ENCODE measurements around the gene HTT.

Gene HTT

GRCh38 chr4:3253808-3254207 lies 179.3 kb downstream of the HTT start:
- DNase-seq = no peak

- no peak for DNase-seq
Observed at GRCh38 chr4:3254302-3255131, 180.0 kb downstream of the HTT start.

GRCh38 chr4:3255611-3256186 lies 181.2 kb downstream of the HTT start:
- DNase-seq = no peak

GRCh38 chr4:3256230-3257102 lies 182.0 kb downstream of the HTT start:
- no peak for DNase-seq

- peak; percentile 23 to 39 for DNase-seq
Observed at GRCh38 chr4:3257103-3257555, 182.6 kb downstream of the HTT start.

GRCh38 chr4:3257556-3258482 lies 183.3 kb downstream of the HTT start:
- peak in 1 of 2 experiments; percentile 39 for DNase-seq

GRCh38 chr4:3261411-3262207 lies 187.1 kb downstream of the HTT start:
- DNase-seq = no peak

GRCh38 chr4:3262208-3263052 lies 187.9 kb downstream of the HTT start:
- no peak for DNase-seq

GRCh38 chr4:3263053-3263875 lies 188.8 kb downstream of the HTT start:
- no peak for DNase-seq

- DNase-seq = no peak
Observed at GRCh38 chr4:3263876-3264193, 189.4 kb downstream of the HTT start.

GRCh38 chr4:3266076-3266475 lies 191.6 kb downstream of the HTT start:
- DNase-seq = no peak

GRCh38 chr4:3267576-3268394 lies 193.3 kb downstream of the HTT start:
- no peak for DNase-seq

GRCh38 chr4:3268395-3269104 lies 194.1 kb downstream of the HTT start:
- DNase-seq = no peak

- no peak for DNase-seq
Observed at GRCh38 chr4:3269105-3269927, 194.8 kb downstream of the HTT start.

- DNase-seq = no peak
Observed at GRCh38 chr4:3269991-3270611, 195.6 kb downstream of the HTT start.

- DNase-seq = no peak
Observed at GRCh38 chr4:3271131-3271530, 196.7 kb downstream of the HTT start.

- DNase-seq = no peak
Observed at GRCh38 chr4:3276986-3277385, 202.5 kb downstream of the HTT start.

All from SHP77 (cell line).